NB4 (cell line): ENCODE data around the gene PPP2R5C.

ENCODE experiments used
- CTCF ChIP-seq: IDR thresholded peaks from one replicate; pipeline ENCODE4 v1.5.1; 2012; ENCODE audit warnings: low read depth, low read length
- MAX ChIP-seq: IDR thresholded peaks from 2 replicates; pipeline ENCODE4 v1.6.1; 2011; ENCODE audit warnings: low read depth, low read length
- POLR2A ChIP-seq: IDR thresholded peaks from 2 replicates; pipeline ENCODE4 v1.6.1; 2011; ENCODE audit warnings: mild to moderate bottlenecking; ENCODE audit not compliant: insufficient read length; ENCODE audit errors: extremely low read depth

GRCh38 chr14:101834397-101834796 lies 72.9 kb downstream of the PPP2R5C start:
- TF ChIP-seq CTCF, result no peak
- TF ChIP-seq MAX, result no peak
- no peak for TF ChIP-seq POLR2A
